ENCODE data around the gene OCA2.

Gene OCA2

GRCh38 chr15:27899583-27900285 lies 199.4 kb downstream of the OCA2 start:
- Histone ChIP-seq H3K9ac (ENCODE audit: insufficient read length, low read depth) (no peak overlapping the region), H3K4me1 (ENCODE audit: insufficient read depth, insufficient read length) (no peaks in the 10 kb centered on the region), H3K9me3 (ENCODE audit: insufficient read depth, low read length) (peaks cover 4% of the 10 kb centered on the region; the same call in 1 of the 2 replicates), H3K4me3 (ENCODE audit: insufficient read length, low read depth) (no peak overlapping the region), H3K27me3 (ENCODE audit: insufficient read depth, insufficient read length) (no peaks in the 10 kb centered on the region), H3K36me3 (ENCODE audit: insufficient read depth, insufficient read length, low read length) (no peaks in the 10 kb centered on the region)
- peak; percentile 15 for DNase-seq (ENCODE audit: low read depth, low spot score)
- TF ChIP-seq YY1 (IDR thresholded peaks at IDR 0.05; ENCODE audit: insufficient read depth, insufficient read length) = no peak
- no peak for TF ChIP-seq ZNF274 (IDR thresholded peaks at IDR 0.05; ENCODE audit: low read depth, low read length)
- TF ChIP-seq SUZ12 (IDR thresholded peaks at IDR 0.05; ENCODE audit: extremely low read depth, insufficient read depth, insufficient read length) = no peak

- Histone ChIP-seq H3K27me3 (ENCODE audit: insufficient read depth, insufficient read length) (no peaks in the 10 kb centered on the region), H3K9me3 (ENCODE audit: insufficient read depth, low read length) (peaks cover 16% of the 10 kb centered on the region; the same call in 1 of the 2 replicates), H3K4me3 (ENCODE audit: insufficient read length, low read depth) (no peak overlapping the region), H3K9ac (ENCODE audit: insufficient read length, low read depth) (no peak overlapping the region), H3K4me1 (ENCODE audit: insufficient read depth, insufficient read length) (no peaks in the 10 kb centered on the region), H3K36me3 (ENCODE audit: insufficient read depth, insufficient read length, low read length) (no peaks in the 10 kb centered on the region)
- TF ChIP-seq SUZ12 (IDR thresholded peaks at IDR 0.05; ENCODE audit: extremely low read depth, insufficient read depth, insufficient read length) = no peak
- no peak for TF ChIP-seq ZNF274 (IDR thresholded peaks at IDR 0.05; ENCODE audit: low read depth, low read length)
- no peak for TF ChIP-seq YY1 (IDR thresholded peaks at IDR 0.05; ENCODE audit: insufficient read depth, insufficient read length)
- no peak for DNase-seq (ENCODE audit: low read depth, low spot score)
Observed at GRCh38 chr15:27897481-27897880, 201.6 kb downstream of the OCA2 start.

GRCh38 chr15:27894645-27895044 lies 204.5 kb downstream of the OCA2 start:
- TF ChIP-seq ZNF274 (IDR thresholded peaks at IDR 0.05; ENCODE audit: low read depth, low read length) (no peak), SUZ12 (IDR thresholded peaks at IDR 0.05; ENCODE audit: extremely low read depth, insufficient read depth, insufficient read length) (no peak), YY1 (IDR thresholded peaks at IDR 0.05; ENCODE audit: insufficient read depth, insufficient read length) (no peak)
- peaks cover 26% of the 10 kb centered on the region; the same call in 1 of the 2 replicates for H3K9me3 ChIP-seq (ENCODE audit: insufficient read depth, low read length)
- H3K9ac ChIP-seq (ENCODE audit: insufficient read length, low read depth) = no peak overlapping the region
- DNase-seq (ENCODE audit: low read depth, low spot score) = no peak
- no peaks in the 10 kb centered on the region for H3K4me1 ChIP-seq (ENCODE audit: insufficient read depth, insufficient read length)
- no peaks in the 10 kb centered on the region for H3K36me3 ChIP-seq (ENCODE audit: insufficient read depth, insufficient read length, low read length)
- no peak overlapping the region for H3K4me3 ChIP-seq (ENCODE audit: insufficient read length, low read depth)
- H3K27me3 ChIP-seq (ENCODE audit: insufficient read depth, insufficient read length) = no peaks in the 10 kb centered on the region

- DNase-seq (ENCODE audit: low read depth, low spot score) = no peak
- H3K9me3 ChIP-seq (ENCODE audit: insufficient read depth, low read length) = peaks cover 37% of the 10 kb centered on the region; the same call in 1 of the 2 replicates
- H3K4me1 ChIP-seq (ENCODE audit: insufficient read depth, insufficient read length) = no peaks in the 10 kb centered on the region
- no peaks in the 10 kb centered on the region for H3K36me3 ChIP-seq (ENCODE audit: insufficient read depth, insufficient read length, low read length)
- H3K9ac ChIP-seq (ENCODE audit: insufficient read length, low read depth) = no peak overlapping the region
- no peak overlapping the region for H3K4me3 ChIP-seq (ENCODE audit: insufficient read length, low read depth)
- H3K27me3 ChIP-seq (ENCODE audit: insufficient read depth, insufficient read length) = no peaks in the 10 kb centered on the region
- no peak for TF ChIP-seq SUZ12 (IDR thresholded peaks at IDR 0.05; ENCODE audit: extremely low read depth, insufficient read depth, insufficient read length)
- TF ChIP-seq ZNF274 (IDR thresholded peaks at IDR 0.05; ENCODE audit: low read depth, low read length) = no peak
- no peak for TF ChIP-seq YY1 (IDR thresholded peaks at IDR 0.05; ENCODE audit: insufficient read depth, insufficient read length)
Observed at GRCh38 chr15:27889258-27889657, 209.9 kb downstream of the OCA2 start.

GRCh38 chr15:27885201-27885600 lies 213.9 kb downstream of the OCA2 start:
- no peaks in the 10 kb centered on the region for H3K27me3 ChIP-seq (ENCODE audit: insufficient read depth, insufficient read length)
- TF ChIP-seq ZNF274 (IDR thresholded peaks at IDR 0.05; ENCODE audit: low read depth, low read length) = no peak
- TF ChIP-seq SUZ12 (IDR thresholded peaks at IDR 0.05; ENCODE audit: extremely low read depth, insufficient read depth, insufficient read length) = no peak
- no peak for TF ChIP-seq YY1 (IDR thresholded peaks at IDR 0.05; ENCODE audit: insufficient read depth, insufficient read length)
- no peak overlapping the region for H3K4me3 ChIP-seq (ENCODE audit: insufficient read length, low read depth)
- no peak for DNase-seq (ENCODE audit: low read depth, low spot score)
- H3K9ac ChIP-seq (ENCODE audit: insufficient read length, low read depth) = no peak overlapping the region
- no peaks in the 10 kb centered on the region for H3K36me3 ChIP-seq (ENCODE audit: insufficient read depth, insufficient read length, low read length)
- no peaks in the 10 kb centered on the region for H3K4me1 ChIP-seq (ENCODE audit: insufficient read depth, insufficient read length)
- H3K9me3 ChIP-seq (ENCODE audit: insufficient read depth, low read length) = peaks cover 24% of the 10 kb centered on the region; the same call in 1 of the 2 replicates

GRCh38 chr15:27884726-27885125 lies 214.4 kb downstream of the OCA2 start:
- Histone ChIP-seq H3K36me3 (ENCODE audit: insufficient read depth, insufficient read length, low read length) (no peaks in the 10 kb centered on the region), H3K4me3 (ENCODE audit: insufficient read length, low read depth) (no peak overlapping the region), H3K4me1 (ENCODE audit: insufficient read depth, insufficient read length) (no peaks in the 10 kb centered on the region), H3K27me3 (ENCODE audit: insufficient read depth, insufficient read length) (no peaks in the 10 kb centered on the region), H3K9ac (ENCODE audit: insufficient read length, low read depth) (no peak overlapping the region), H3K9me3 (ENCODE audit: insufficient read depth, low read length) (peaks cover 21% of the 10 kb centered on the region; the same call in 1 of the 2 replicates)
- no peak for DNase-seq (ENCODE audit: low read depth, low spot score)
- no peak for TF ChIP-seq ZNF274 (IDR thresholded peaks at IDR 0.05; ENCODE audit: low read depth, low read length)
- no peak for TF ChIP-seq SUZ12 (IDR thresholded peaks at IDR 0.05; ENCODE audit: extremely low read depth, insufficient read depth, insufficient read length)
- no peak for TF ChIP-seq YY1 (IDR thresholded peaks at IDR 0.05; ENCODE audit: insufficient read depth, insufficient read length)

- Histone ChIP-seq H3K36me3 (ENCODE audit: insufficient read depth, insufficient read length, low read length) (no peaks in the 10 kb centered on the region), H3K4me3 (ENCODE audit: insufficient read length, low read depth) (no peak overlapping the region), H3K9ac (ENCODE audit: insufficient read length, low read depth) (no peak overlapping the region), H3K4me1 (ENCODE audit: insufficient read depth, insufficient read length) (no peaks in the 10 kb centered on the region), H3K9me3 (ENCODE audit: insufficient read depth, low read length) (no peaks in the 10 kb centered on the region), H3K27me3 (ENCODE audit: insufficient read depth, insufficient read length) (no peaks in the 10 kb centered on the region)
- TF ChIP-seq ZNF274 (IDR thresholded peaks at IDR 0.05; ENCODE audit: low read depth, low read length) (no peak), YY1 (IDR thresholded peaks at IDR 0.05; ENCODE audit: insufficient read depth, insufficient read length) (no peak), SUZ12 (IDR thresholded peaks at IDR 0.05; ENCODE audit: extremely low read depth, insufficient read depth, insufficient read length) (no peak)
- no peak for DNase-seq (ENCODE audit: low read depth, low spot score)
Observed at GRCh38 chr15:27878841-27879240, 220.3 kb downstream of the OCA2 start.

Data from NT2/D1 (cell line).